Stimulated activated CD4-positive, alpha-beta T cell treated with anti-CD3 and anti-CD28 coated beads, Interleukin-12 subunit alpha, Interleukin-12 subunit beta, amount 100 ng/mL, for 24 hours (primary cell): ENCODE results near the gene CSAG2.

Experiments used
- DNase-seq, 2 experiments: peaks; one replicate each; pipeline ENCODE4 v3.0.0-alpha.2; 2020; ENCODE audit warnings: low read depth in 2 of 2

The CSAG2 gene

DNA sequence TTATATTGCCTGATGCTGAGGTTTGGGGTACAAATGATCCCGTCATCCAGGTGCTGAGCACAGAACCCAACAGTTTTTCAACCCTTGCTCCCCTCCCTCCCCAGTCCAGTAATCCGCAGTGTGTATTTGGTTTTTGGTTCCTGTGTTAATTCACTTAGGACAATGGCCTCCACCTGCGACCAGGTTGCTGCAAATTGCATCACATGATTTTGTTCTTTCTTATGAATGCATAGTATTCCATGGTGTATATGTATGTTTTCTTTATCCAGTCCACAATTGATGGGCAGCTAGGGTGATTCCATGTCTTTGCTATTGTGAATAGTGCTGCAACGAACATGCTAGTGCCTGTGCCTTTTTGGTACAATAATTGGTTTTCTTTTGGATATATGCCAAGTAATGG lies 46.0 kb downstream of the CSAG2 start:
- no peak for DNase-seq

DNA sequence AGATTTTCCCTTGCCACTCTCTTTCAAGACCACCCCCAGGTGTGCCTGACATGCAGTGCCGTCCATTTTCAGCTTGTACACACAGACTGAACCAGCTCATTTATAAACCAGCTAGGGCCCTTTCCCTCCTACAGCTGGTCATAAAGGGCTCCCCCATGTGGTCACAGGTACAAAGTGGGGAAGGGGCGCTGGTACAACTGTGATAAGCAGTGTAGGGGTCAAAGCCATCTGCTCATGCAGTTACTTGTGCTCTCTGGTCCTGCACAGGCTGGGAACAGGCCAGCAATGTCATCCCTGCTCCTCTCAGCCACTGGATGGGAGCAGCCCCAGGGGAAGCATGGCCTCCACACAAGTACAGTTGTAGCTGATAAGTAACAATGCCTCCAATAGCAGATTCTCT lies 50.8 kb downstream of the CSAG2 start:
- no peak for DNase-seq
